PC-9 (cell line): ENCODE results near the gene AFF2. TPM values are rescaled to one million over a fixed set of nuclear protein-coding genes. Genes with fewer than 3 reads are reported as not detected.

ENCODE experiments used
- BruUV-seq: library from RNA; stranded (reverse); fragments of 400-500 nt; replicated peaks from 2 replicates; lab custom pipeline; 2021; lab: Mats Ljungman, UMichigan
- CTCF ChIA-PET: fragments of 300-600 bp; sonication (Branson Sonifier 250); formaldehyde crosslinking; loops from one replicate; lab custom pipeline; 2022; ENCODE audit warnings: antibody characterized with exemption; lab: Charles Lee
- POLR2A ChIA-PET: fragments of 300-600 bp; sonication (Branson Sonifier 250); formaldehyde crosslinking; loops from one replicate; lab custom pipeline; 2022; ENCODE audit warnings: antibody characterized with exemption; ENCODE audit not compliant: unreplicated experiment; lab: Charles Lee
- DNase-seq, 2 experiments: peaks; one replicate each; pipeline versions ENCODE4 v3.0.0 to v3.0.0-alpha.2; 2015 to 2022; ENCODE audit warnings: mixed read lengths in 1 of 2
- H2AFZ ChIP-seq: fragments of 200-600 bp; sonication (generic); 2 replicates; pipeline ENCODE4 v1.8.1; 2017; ENCODE audit warnings: antibody characterized with exemption
- H3F3A ChIP-seq: fragments of 200-600 bp; sonication (generic); 2 replicates; pipeline ENCODE4 v1.8.1; 2017; ENCODE audit warnings: antibody characterized with exemption, mild to moderate bottlenecking, low read depth; ENCODE audit not compliant: insufficient read depth
- H3K27ac ChIP-seq: fragments of 200-600 bp; sonication (generic); 2 replicates; pipeline ENCODE4 v1.6.1; 2016; ENCODE audit warnings: mixed run types
- H3K27me3 ChIP-seq: fragments of 200-600 bp; sonication (generic); 2 replicates; pipeline ENCODE4 v1.6.1; 2016; ENCODE audit warnings: low read depth, mixed run types; ENCODE audit not compliant: insufficient read depth
- H3K36me3 ChIP-seq: fragments of 200-600 bp; sonication (generic); 2 replicates; pipeline ENCODE4 v1.6.1; 2016; ENCODE audit warnings: low read depth, mixed run types
- H3K4me1 ChIP-seq: fragments of 200-600 bp; sonication (generic); replicated peaks from 2 replicates; pipeline ENCODE4 v1.6.1; 2016; ENCODE audit warnings: mixed run types; ENCODE audit not compliant: insufficient read depth
- H3K4me2 ChIP-seq: fragments of 200-600 bp; sonication (generic); 2 replicates; pipeline ENCODE4 v1.6.1; 2017; ENCODE audit warnings: mixed run types
- H3K4me3 ChIP-seq: fragments of 200-600 bp; sonication (generic); 2 replicates; pipeline ENCODE4 v1.6.1; 2016; ENCODE audit warnings: mixed run types
- H3K79me2 ChIP-seq: fragments of 200-600 bp; sonication (generic); 2 replicates; pipeline ENCODE4 v1.6.1; 2017; ENCODE audit warnings: low read depth, mixed run types
- H3K9me2 ChIP-seq: fragments of 200-600 bp; sonication (generic); 2 replicates; pipeline ENCODE4 v1.8.1; 2017; ENCODE audit warnings: mild to moderate bottlenecking; ENCODE audit not compliant: insufficient read depth
- H3K9me3 ChIP-seq: fragments of 200-600 bp; sonication (generic); 2 replicates; pipeline ENCODE4 v1.8.1; 2016; ENCODE audit warnings: low read depth; ENCODE audit not compliant: insufficient read depth
- H4K20me1 ChIP-seq: fragments of 200-600 bp; sonication (generic); 2 replicates; pipeline ENCODE4 v1.8.1; 2017; ENCODE audit not compliant: insufficient read depth
- CTCF ChIP-seq: fragments of 200-600 bp; sonication (generic); conservative IDR thresholded peaks from 2 replicates; pipeline ENCODE4 v1.6.1; 2017; ENCODE audit warnings: mixed run types, antibody characterized with exemption, mild to moderate bottlenecking, moderate library complexity
- EZH2 ChIP-seq: fragments of 200-600 bp; sonication (generic); IDR thresholded peaks from 2 replicates; pipeline ENCODE4 v1.8.0; 2017; ENCODE audit warnings: antibody characterized with exemption, low read depth
- intact Hi-C: fragments of 100-400 bp; cut with micrococcal nuclease; formaldehyde crosslinking; loops from one replicate; pipeline ENCODE4 v1.10.0; 2022; ENCODE audit not compliant: unreplicated experiment
- total RNA-seq: library from RNA; stranded (reverse); gene quantifications from 2 replicates; pipeline ENCODE4 v1.2.3, GENCODE V29; 2021

Gene AFF2
- total RNA-seq, 1 experiment from 2014 or later = not detected

- Histone ChIP-seq H3K27me3 (no peaks in the 10 kb centered on the region), H3K9me3 (no peaks in the 10 kb centered on the region), H3K9me2 (no peaks in the 10 kb centered on the region), H3K4me1 (no peaks in the 10 kb centered on the region), H3K79me2 (no peaks in the 10 kb centered on the region), H3K36me3 (no peaks in the 10 kb centered on the region), H3K4me2 (no peak overlapping the region), H3K27ac (no peak overlapping the region), H3K4me3 (no peak overlapping the region), H3F3A (no peaks in the 10 kb centered on the region), H2AFZ (no peak overlapping the region), H4K20me1 (0 out of 2 replicates have a peak, but pooled peaks cover 3% of the 10 kb centered on the region)
- no peak for TF ChIP-seq EZH2
- no peak for TF ChIP-seq CTCF
- CTCF ChIA-PET = no interaction called here
- no peak for DNase-seq
- intact Hi-C loops = no loop called here
- BruUV-seq = no TSS peak
- POLR2A ChIA-PET = no interaction called here
Measured at GRCh38 chrX:148572337-148572736, 71.9 kb downstream of the AFF2 start.

- no peaks in the 10 kb centered on the region for H3F3A ChIP-seq
- no peak for TF ChIP-seq EZH2
- TF ChIP-seq CTCF = no peak
- H3K79me2 ChIP-seq = no peaks in the 10 kb centered on the region
- no peaks in the 10 kb centered on the region for H3K27me3 ChIP-seq
- H4K20me1 ChIP-seq = 0 out of 2 replicates have a peak, but pooled peaks cover 3% of the 10 kb centered on the region
- intact Hi-C loops = no loop called here
- no peak overlapping the region for H3K4me2 ChIP-seq
- DNase-seq = no peak
- no peaks in the 10 kb centered on the region for H3K9me3 ChIP-seq
- no peak overlapping the region for H3K4me3 ChIP-seq
- ChIA-PET CTCF (no interaction called here), POLR2A (no interaction called here)
- H3K4me1 ChIP-seq = no peaks in the 10 kb centered on the region
- no peak overlapping the region for H2AFZ ChIP-seq
- no peaks in the 10 kb centered on the region for H3K9me2 ChIP-seq
- no peaks in the 10 kb centered on the region for H3K36me3 ChIP-seq
- no peak overlapping the region for H3K27ac ChIP-seq
- BruUV-seq = no TSS peak
Measured at GRCh38 chrX:148573119-148573518, 72.7 kb downstream of the AFF2 start.

- Histone ChIP-seq H3K79me2 (no peaks in the 10 kb centered on the region), H3K4me1 (no peaks in the 10 kb centered on the region), H3K9me3 (no peaks in the 10 kb centered on the region), H4K20me1 (0 out of 2 replicates have a peak, but pooled peaks cover 3% of the 10 kb centered on the region), H2AFZ (no peak overlapping the region), H3K27me3 (no peaks in the 10 kb centered on the region), H3K27ac (no peak overlapping the region), H3K4me3 (no peak overlapping the region), H3K9me2 (no peaks in the 10 kb centered on the region), H3K36me3 (no peaks in the 10 kb centered on the region), H3K4me2 (no peak overlapping the region), H3F3A (no peaks in the 10 kb centered on the region)
- intact Hi-C loops = no loop called here
- TF ChIP-seq EZH2 = no peak
- no peak for TF ChIP-seq CTCF
- no TSS peak for BruUV-seq
- no peak for DNase-seq
- CTCF ChIA-PET = no interaction called here
- POLR2A ChIA-PET = interaction anchor here (0.7 kb wide), 1 partner anchor 80 kb away, joined by 10 read pairs; no protein-coding TSS in a partner anchor
Measured at GRCh38 chrX:148574237-148574973, 74.0 kb downstream of the AFF2 start.
